ENCODE results near the gene COMT.

Gene COMT

DNA sequence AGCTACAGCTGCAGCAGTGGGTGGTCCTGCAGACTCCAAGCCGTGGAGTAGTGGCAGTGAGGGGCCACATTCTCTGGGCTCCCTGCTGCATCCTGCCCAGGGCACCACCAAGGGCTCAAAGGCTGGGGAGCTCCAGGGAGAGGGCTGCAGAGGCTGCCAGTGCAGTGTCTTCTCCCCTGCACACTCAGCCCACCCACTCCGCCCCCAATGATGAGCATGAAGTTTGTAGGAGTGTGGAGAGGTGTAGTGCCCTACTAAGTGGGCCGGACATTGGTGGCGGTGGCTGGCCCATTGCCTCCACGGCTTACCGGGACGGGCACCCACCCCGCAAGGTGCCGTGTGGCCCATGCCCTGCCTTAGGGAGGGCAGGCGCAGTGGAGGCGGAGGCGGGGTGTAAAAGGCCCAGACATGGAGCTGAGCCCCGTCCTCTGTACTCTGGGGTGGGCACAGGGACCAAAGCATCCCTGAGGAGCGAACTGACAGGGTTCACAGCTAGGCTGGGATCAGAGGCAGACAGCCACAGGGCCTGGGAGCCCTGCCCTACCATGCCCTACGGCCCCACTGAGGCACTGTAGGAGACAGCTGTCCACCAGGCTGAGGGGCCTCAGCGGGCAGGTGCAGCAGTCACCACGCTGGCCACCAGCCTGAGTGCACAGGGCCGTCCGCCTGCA lies 56.1 kb downstream of the COMT start:
- peak; percentile 18 for DNase-seq

- DNase-seq, result peak; percentile 24
These were observed 56.8 kb downstream of the COMT start for GRCh38 chr22:19998232-19998951.

- peak; percentile 28 for DNase-seq
These were observed 57.6 kb downstream of the COMT start for GRCh38 chr22:19998991-19999820.

- DNase-seq, result peak; percentile 26
These were observed 58.9 kb downstream of the COMT start for GRCh38 chr22:20000246-20001081.

- peak; percentile 15 for DNase-seq
These were observed 59.6 kb downstream of the COMT start for GRCh38 chr22:20001082-20001638.

GRCh38 chr22:20002128-20002527 lies 60.6 kb downstream of the COMT start:
- DNase-seq, result peak; percentile 11

DNA sequence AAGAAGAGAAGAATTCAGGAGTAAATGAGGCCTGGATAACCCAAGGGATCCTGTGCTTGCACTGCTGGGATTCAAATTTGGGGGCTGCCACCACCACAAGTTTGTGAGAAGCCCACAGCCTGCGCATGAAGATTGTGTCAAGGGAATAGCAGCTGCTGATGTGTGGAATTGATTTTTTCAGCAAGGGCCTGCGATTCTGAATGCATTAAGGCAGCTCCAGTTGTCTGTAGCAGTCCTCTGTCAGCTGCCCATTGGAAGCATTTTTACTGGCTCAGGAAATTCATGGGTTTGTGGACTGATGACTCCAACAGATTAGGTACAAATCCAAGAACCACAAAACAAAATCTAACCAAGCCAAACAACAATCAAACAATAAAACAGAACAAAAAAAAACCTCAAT lies 61.1 kb downstream of the COMT start:
- peak; percentile 47 for DNase-seq

DNA sequence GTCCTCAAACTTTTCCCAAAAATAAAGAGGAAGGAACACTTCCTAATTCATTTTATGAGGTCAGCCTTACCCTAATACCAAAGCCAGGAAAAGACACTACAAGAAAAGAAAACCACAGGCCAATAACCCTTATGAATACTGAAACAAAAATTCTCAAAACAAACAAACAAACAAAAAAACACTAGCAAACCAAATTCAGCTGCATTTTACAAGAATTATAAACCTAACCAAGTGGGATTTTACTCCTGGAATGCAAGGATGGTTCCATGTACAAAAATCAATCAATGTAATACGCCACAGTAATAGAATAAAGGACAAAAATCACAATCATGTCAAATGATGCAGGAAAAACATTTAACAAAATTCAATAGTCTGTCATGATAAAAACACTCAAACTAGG lies 61.7 kb downstream of the COMT start:
- DNase-seq, result no peak

DNA sequence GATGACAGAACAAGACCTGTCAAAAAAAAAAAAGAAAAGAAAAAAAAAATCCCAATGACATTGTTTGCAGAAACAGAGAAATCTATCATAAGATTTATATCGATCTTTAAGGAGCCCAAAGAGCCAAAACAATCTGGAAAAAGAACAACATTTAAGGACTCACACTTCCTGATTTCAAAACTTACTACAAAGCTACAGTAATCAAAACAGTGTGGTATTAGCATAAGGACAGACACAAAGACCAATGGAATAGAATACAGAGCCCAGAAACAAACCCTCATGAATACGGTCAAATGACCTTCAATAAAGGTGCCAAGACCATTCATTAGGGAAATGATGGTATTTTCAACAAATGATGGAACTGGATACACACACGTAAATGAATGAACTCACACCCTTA lies 62.9 kb downstream of the COMT start:
- no peak for DNase-seq

- DNase-seq, result peak; percentile 14
These were observed 66.8 kb downstream of the COMT start for GRCh38 chr22:20008221-20008995.

GRCh38 chr22:20009018-20009491 lies 67.5 kb downstream of the COMT start:
- peak; percentile 13 for DNase-seq

- peak; percentile 15 for DNase-seq
These were observed 68.2 kb downstream of the COMT start for GRCh38 chr22:20009582-20010306.

GRCh38 chr22:20010307-20011122 lies 68.9 kb downstream of the COMT start:
- DNase-seq, result peak; percentile 10

- peak; percentile 15 for DNase-seq
These were observed 69.8 kb downstream of the COMT start for GRCh38 chr22:20011123-20011992.

DNA sequence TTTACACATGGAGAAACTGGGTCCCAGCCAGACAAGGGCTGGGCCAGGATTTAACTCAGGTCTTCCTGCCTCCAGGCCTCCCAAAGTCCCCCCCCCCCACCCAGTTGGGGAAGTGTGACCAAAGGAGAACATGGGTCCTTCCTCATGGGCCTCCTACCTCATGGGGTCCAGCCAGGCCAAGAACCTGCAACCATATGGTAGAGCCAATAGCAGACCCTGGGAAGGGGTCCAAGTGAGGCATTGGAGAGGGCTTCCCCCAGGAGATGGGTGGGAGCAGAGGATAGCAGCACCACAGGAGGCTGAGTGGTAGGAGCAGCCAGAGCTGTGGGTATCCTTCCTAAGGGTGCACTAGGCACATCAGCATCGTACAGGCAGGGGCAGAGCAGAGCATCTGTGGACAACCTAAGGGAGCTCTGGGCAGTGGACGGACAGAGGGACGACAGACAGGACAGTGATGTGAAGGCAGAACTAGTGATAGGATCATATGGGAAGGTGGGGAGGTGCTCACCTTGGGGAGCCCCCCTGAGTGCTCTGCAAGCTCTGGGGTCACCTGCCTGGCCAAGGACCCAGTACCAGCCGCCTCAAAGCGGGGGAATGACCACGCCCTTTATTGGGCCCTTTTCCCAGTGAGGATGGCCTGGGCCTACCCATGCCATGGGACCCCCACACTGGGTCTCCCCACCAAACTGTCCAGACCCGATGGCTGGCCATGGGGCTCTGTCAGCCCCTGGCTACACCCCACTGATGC lies 70.6 kb downstream of the COMT start:
- peak; percentile 16 for DNase-seq

DNA sequence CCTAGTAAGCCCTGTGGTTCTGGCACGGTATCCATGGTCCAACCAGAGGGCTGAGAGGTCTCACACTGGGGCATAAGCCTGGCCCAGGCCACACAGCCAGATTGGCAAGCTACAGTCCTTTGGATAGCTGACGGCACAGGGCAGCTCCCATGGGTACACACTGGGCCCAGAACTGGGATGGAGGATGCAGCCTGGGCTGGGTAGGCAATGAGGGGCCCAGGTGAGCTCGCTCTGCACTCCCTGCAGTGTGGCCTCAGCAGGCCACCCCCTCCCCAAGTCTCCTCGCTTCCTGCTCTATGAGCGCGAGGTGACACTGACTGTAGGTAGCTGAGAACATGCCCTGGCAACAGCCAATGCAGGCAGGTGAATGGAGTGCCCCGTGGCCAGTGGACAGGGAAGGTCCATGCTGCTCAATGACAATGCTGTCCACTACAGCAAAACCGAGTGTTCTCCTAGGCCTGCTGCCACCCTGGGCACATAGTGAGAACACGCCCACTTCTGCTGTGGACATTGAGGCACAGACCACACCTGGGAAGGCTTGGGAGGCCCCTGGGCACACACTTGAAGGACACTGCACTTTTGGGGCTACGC lies 71.3 kb downstream of the COMT start:
- peak; percentile 20 for DNase-seq

DNA sequence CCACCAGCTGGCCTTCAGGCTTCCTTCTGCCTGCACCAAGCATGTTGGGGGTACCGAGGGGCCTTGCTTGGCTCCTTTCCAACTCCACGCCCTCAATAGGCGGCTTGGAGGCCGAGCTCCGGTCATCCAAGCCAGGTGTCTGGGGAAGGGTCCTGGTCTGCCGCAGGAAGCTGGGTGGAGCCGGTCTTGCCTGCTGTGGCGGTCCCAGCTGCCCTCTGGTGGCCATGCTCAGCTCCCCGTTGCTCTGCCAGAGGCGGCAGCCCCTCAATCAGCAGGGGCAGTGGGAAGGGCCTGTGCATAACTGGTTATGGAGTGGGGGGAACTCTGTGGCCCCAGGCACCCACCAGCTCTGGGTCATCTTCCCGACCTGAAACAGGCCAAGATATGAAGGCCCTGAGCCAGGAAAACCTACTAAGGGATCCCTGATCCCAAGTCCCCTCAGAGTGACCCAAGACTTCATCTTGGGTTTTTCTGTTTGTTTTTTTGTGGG lies 71.9 kb downstream of the COMT start:
- DNase-seq, result peak; percentile 84
